K562 (cell line): Measurements from ENCODE around the gene AKAP6. TPM values are rescaled to one million over a fixed set of nuclear protein-coding genes. Genes with fewer than 3 reads are reported as not detected.

Source experiments
- ATAC-seq: fragments of 200-7000 bp; cut with Tn5 transposase; 3 replicates; pipeline ENCODE4 v1.9.1; 2020; ENCODE audit warnings: moderate library complexity
- BruUV-seq: library from RNA; stranded (reverse); fragments of 400-500 nt; replicated peaks from 2 replicates; lab custom pipeline; 2021; lab: Mats Ljungman, UMichigan
- CTCF ChIA-PET: fragments of 300-600 bp; formaldehyde crosslinking; extraction: SDS; loops from one replicate; lab custom pipeline; 2021; ENCODE audit warnings: low intra/inter-chr PET ratio; lab: Yijun Ruan, JAX
- POLR2A ChIA-PET: fragments of 300-600, 350-650 bp; sonication (Branson Sonifier 250); formaldehyde crosslinking; extraction: SDS; loops from one replicate; lab custom pipeline; 2021; ENCODE audit warnings: antibody characterized with exemption, inconsistent platforms; lab: Yijun Ruan, JAX
- DNase-seq, 4 experiments: peaks; one replicate each; pipeline versions ENCODE4 v3.0.0 to v3.0.0-alpha.2; 2011 to 2018; ENCODE audit warnings: low spot score in 3 of 4, mixed read lengths in 3 of 4; ENCODE audit errors: extremely low read depth in 1 of 4
- FAIRE-seq: peaks from 2 replicates; lab custom pipeline; 2011; peaks lifted over from hg19 to GRCh38; lab: Jason Lieb, UNC
- H2AFZ ChIP-seq: 2 replicates; pipeline ENCODE4 v1.6.0; 2011; ENCODE audit warnings: low read depth, low read length, control low read depth, inconsistent platforms
- H3K27ac ChIP-seq: fragments of 200-600 bp; 3 replicates; pipeline ENCODE4 v1.8.0; 2011; ENCODE audit warnings: low read depth, mild to moderate bottlenecking, control low read depth, inconsistent platforms, low read length, moderate library complexity, mixed read lengths; ENCODE audit errors: extremely low read depth
- H3K27me3 ChIP-seq, 2 experiments: fragments of 300-600 bp in 1 of 2; 2 replicates in 1 of 2; 3 replicates in 1 of 2; pipeline versions ENCODE4 v1.6.0 to v1.8.0; 2011; ENCODE audit warnings: inconsistent platforms in 2 of 2, low read length in 2 of 2, mild to moderate bottlenecking in 1 of 2, mixed read lengths in 1 of 2, moderate library complexity in 1 of 2; ENCODE audit not compliant: control insufficient read depth in 2 of 2, insufficient read depth in 2 of 2
- H3K36me3 ChIP-seq: fragments of 300-600 bp; 3 replicates; pipeline ENCODE4 v1.8.0; 2011; ENCODE audit warnings: mild to moderate bottlenecking, low read length, inconsistent platforms; ENCODE audit not compliant: control insufficient read depth, insufficient read depth
- H3K4me1 ChIP-seq, 2 experiments: fragments of 200-600 bp in 1 of 2; replicated peaks in 1 of 2; 2 replicates in 1 of 2; 3 replicates in 1 of 2; pipeline versions ENCODE4 v1.5.1 to v1.8.0; 2011; ENCODE audit warnings: inconsistent platforms in 2 of 2, low read length in 2 of 2, mild to moderate bottlenecking in 1 of 2, mixed read lengths in 1 of 2, moderate library complexity in 1 of 2; ENCODE audit not compliant: control insufficient read depth in 2 of 2, insufficient read depth in 2 of 2
- H3K4me2 ChIP-seq: 2 replicates; pipeline ENCODE4 v1.6.1; 2011; ENCODE audit warnings: low read length, control low read depth, inconsistent platforms, mixed read lengths; ENCODE audit not compliant: insufficient read depth
- H3K4me3 ChIP-seq: fragments of 200-600 bp; sonication (generic), shearing (Covaris generic); 2 replicates; pipeline ENCODE4 v1.5.1; 2016; ENCODE audit warnings: control low read depth, inconsistent platforms
- H3K79me2 ChIP-seq: fragments of 200-600 bp; 3 replicates; pipeline ENCODE4 v1.8.0; 2011; ENCODE audit warnings: low read length, inconsistent platforms; ENCODE audit not compliant: control insufficient read depth, insufficient read depth
- H3K9ac ChIP-seq, 2 experiments: 2 replicates each; pipeline versions ENCODE4 v1.6.0 to v1.6.1; 2011; ENCODE audit warnings: low read depth in 2 of 2, low read length in 2 of 2, control low read depth in 1 of 2, inconsistent platforms in 1 of 2, mild to moderate bottlenecking in 1 of 2, mixed read lengths in 1 of 2; ENCODE audit not compliant: insufficient read depth in 1 of 2
- H3K9me1 ChIP-seq: one replicate; pipeline ENCODE4 v1.6.0; 2011; ENCODE audit warnings: inconsistent platforms, mild to moderate bottlenecking, low read length, moderate library complexity; ENCODE audit not compliant: control insufficient read depth, insufficient read depth
- H3K9me3 ChIP-seq: replicated peaks from 2 replicates; pipeline ENCODE4 v1.5.1; 2011; ENCODE audit warnings: low read depth, low read length, inconsistent platforms; ENCODE audit not compliant: control insufficient read depth, insufficient read depth
- H4K20me1 ChIP-seq: replicated peaks from 2 replicates; pipeline ENCODE4 v1.6.1; 2011; ENCODE audit warnings: low read length, inconsistent platforms, mixed read lengths; ENCODE audit not compliant: control insufficient read depth, insufficient read depth
- ARID4B ChIP-seq: sonication (generic); formaldehyde crosslinking; IDR thresholded peaks from 2 replicates; pipeline ENCODE4 v1.8.0; 2022; ENCODE audit warnings: mild to moderate bottlenecking, missing genetic modification reagents
- HOMEZ ChIP-seq: fragments of 250-450 bp; sonication (Bioruptor Pico); IDR thresholded peaks from 2 replicates; pipeline ENCODE4 v1.4.0; 2020; ENCODE audit warnings: mild to moderate bottlenecking, moderate library complexity
- TBL1XR1 ChIP-seq, 2 experiments: IDR thresholded peaks; 2 replicates each; pipeline ENCODE4 v1.6.1; 2012; ENCODE audit warnings: improper control_type of control experiment in 2 of 2, low read length in 2 of 2, mild to moderate bottlenecking in 1 of 2
- ZNF280B ChIP-seq: fragments of 250-450 bp; sonication (Bioruptor Pico); IDR thresholded peaks from 2 replicates; pipeline ENCODE4 v1.5.1; 2021; ENCODE audit warnings: mild to moderate bottlenecking
- WGBS: fragments of 100-300 bp; shearing (Covaris generic); methylation state at CpG from one replicate; pipeline ENCODE4 v1.1.6; 2016; ENCODE audit warnings: low coverage, mixed read lengths; ENCODE audit not compliant: insufficient coverage; ENCODE audit errors: missing lambda C conversion rate; 5-methylcytosine and 5-hydroxymethylcytosine counted together
- in situ Hi-C: fragments of 300-500 bp; cut with MboI; formaldehyde crosslinking; loops from 4 replicates; pipeline ENCODE4 v1.15.0; 2018; ENCODE audit warnings: inconsistent platforms, mixed read lengths
- intact Hi-C: fragments of 100-400 bp; cut with micrococcal nuclease; formaldehyde crosslinking; loops from 2 replicates; pipeline ENCODE4 v1.14.2; 2022
- polyA plus RNA-seq, 8 experiments: library from polyadenylated mRNA; depleted of rRNA in 4 of 8; stranded (reverse) in 5 of 8; unstranded in 3 of 8; fragments of >200 nt; fragmentation: Nextera tagmentation in 2 of 8; fragmentation: Illumina TruSeq in 1 of 8; extraction: Ambion mirVana in 2 of 8; extraction: Trizol in 1 of 8; gene quantifications; 2 replicates each; pipeline versions ENCODE4 v1.2.1 to v1.2.3, GENCODE V29; 2011 to 2014; ENCODE audit warnings: inconsistent platforms in 1 of 8, missing spikeins in 1 of 8
- total RNA-seq, 7 experiments: library from RNA; depleted of rRNA in 6 of 7; stranded (reverse); fragments of >200 nt in 6 of 7; fragmentation: Illumina TruSeq in 2 of 7; extraction: Trizol in 2 of 7; gene quantifications; 2 replicates each; pipeline versions ENCODE4 v1.2.1 to v1.2.3, GENCODE V29; 2011 to 2021; ENCODE audit warnings: low replicate concordance in 1 of 7

AKAP6 gene
- total and polyA plus RNA-seq, 9 of the 15 experiments (the other 6 are each of a cell fraction or from before 2014, with no cell fraction given): 0.03 to 1.7 (median 0.48) TPM

GRCh38 chr14:32345311-32345791 lies 16.3 kb downstream of the AKAP6 start:
- ATAC-seq (no peak), FAIRE-seq (no peak), DNase-seq (no peak)
- no peaks in the 10 kb centered on the region for H3K9me1 ChIP-seq
- POLR2A ChIA-PET: no interaction called here
- no peaks in the 10 kb centered on the region; a peak in 1 of 5 replicates for H3K4me1 ChIP-seq
- H3K36me3 ChIP-seq: no peaks in the 10 kb centered on the region
- H3K27me3 ChIP-seq: no peaks in the 10 kb centered on the region
- H3K9ac ChIP-seq: no peak overlapping the region
- H3K9me3 ChIP-seq: no peaks in the 10 kb centered on the region
- in situ Hi-C loops: no loop called here
- CTCF ChIA-PET: interaction anchor here (0.5 kb wide), 1 partner anchor 252 kb away, joined by 3 read pairs; no protein-coding TSS in a partner anchor
- H4K20me1 ChIP-seq: no peaks in the 10 kb centered on the region
- no TSS peak for BruUV-seq
- H3K79me2 ChIP-seq: no peaks in the 10 kb centered on the region
- no peak overlapping the region for H2AFZ ChIP-seq
- H3K4me3 ChIP-seq: no peak overlapping the region
- intact Hi-C loops: no loop called here
- TF ChIP-seq ARID4B (CRISPR knock-in tag) (no peak), ZNF280B (no peak), HOMEZ (no peak), TBL1XR1 (IDR thresholded peaks at IDR 0.05; ENCODE audit: low read length in 2 of 2) (no peak)
- 9% methylated on average over 1 of the region's 1 CpG for WGBS
- H3K27ac ChIP-seq: no peak overlapping the region
- H3K4me2 ChIP-seq: no peak overlapping the region
